ENCODE results near the gene MAPK1.
"Not testable (repeated sequence)": the region's sequence is repeated elsewhere in the genome, so short reads cannot be mapped to it uniquely, and the experiment has no call there.

DNA sequence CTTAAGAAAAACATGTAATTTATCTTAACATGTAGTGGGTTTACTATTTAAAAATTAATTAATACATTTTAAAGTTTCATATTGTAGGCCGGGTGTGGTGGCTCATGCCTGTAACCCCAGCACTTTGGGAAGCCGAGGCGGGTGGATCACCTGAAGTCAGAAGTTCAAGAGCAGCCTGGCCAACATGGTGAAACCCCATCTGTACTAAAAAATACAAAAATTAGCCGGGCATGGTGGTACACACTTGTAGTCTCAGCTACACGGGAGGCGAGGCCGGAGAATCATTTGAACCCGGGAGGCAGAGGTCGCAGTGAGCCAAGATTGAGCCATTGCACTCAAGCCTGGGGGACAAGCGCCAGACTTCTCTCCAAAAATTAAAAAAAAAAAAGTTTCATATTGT is 73.7 kb downstream of the MAPK1 start:
- not testable (repeated sequence) for TF ChIP-seq MEF2A (IDR thresholded peaks at IDR 0.05; ENCODE audit: control insufficient read depth, low read depth, low read length); TRIM24 (IDR thresholded peaks at IDR 0.05); EP300 (IDR thresholded peaks at IDR 0.05; ENCODE audit: low read length); ZFPM2 (CRISPR knock-in tag; IDR thresholded peaks at IDR 0.05); POLR2AphosphoS5 (IDR thresholded peaks at IDR 0.05; ENCODE audit: control insufficient read depth, insufficient read depth, low read depth, low read length); YY1 (IDR thresholded peaks at IDR 0.05; ENCODE audit: borderline replicate concordance in 1 of 3, control insufficient read depth in 1 of 3, extremely low read depth in 1 of 3, insufficient read depth in 3 of 3, insufficient read length in 1 of 3, insufficient replicate concordance in 2 of 3, low read depth in 1 of 3, low read length in 2 of 3); NCOA1 (IDR thresholded peaks at IDR 0.05; ENCODE audit: low read depth); GABPA (tag; conservative IDR thresholded peaks at IDR 0.05; ENCODE audit: low read depth)
- TF ChIP-seq, protein P1, sequence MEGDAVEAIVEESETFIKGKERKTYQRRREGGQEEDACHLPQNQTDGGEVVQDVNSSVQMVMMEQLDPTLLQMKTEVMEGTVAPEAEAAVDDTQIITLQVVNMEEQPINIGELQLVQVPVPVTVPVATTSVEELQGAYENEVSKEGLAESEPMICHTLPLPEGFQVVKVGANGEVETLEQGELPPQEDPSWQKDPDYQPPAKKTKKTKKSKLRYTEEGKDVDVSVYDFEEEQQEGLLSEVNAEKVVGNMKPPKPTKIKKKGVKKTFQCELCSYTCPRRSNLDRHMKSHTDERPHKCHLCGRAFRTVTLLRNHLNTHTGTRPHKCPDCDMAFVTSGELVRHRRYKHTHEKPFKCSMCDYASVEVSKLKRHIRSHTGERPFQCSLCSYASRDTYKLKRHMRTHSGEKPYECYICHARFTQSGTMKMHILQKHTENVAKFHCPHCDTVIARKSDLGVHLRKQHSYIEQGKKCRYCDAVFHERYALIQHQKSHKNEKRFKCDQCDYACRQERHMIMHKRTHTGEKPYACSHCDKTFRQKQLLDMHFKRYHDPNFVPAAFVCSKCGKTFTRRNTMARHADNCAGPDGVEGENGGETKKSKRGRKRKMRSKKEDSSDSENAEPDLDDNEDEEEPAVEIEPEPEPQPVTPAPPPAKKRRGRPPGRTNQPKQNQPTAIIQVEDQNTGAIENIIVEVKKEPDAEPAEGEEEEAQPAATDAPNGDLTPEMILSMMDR (IDR thresholded peaks at IDR 0.05 in 2 of 3, conservative IDR thresholded peaks at IDR 0.05 in 1 of 3; ENCODE audit: insufficient read depth in 2 of 3, low read depth in 1 of 3, low read length in 3 of 3) = not testable (repeated sequence)
